Parathyroid adenoma (tissue), 2 donors: Measurements from ENCODE around the gene ERO1B.

Experiments
- H2AFZ ChIP-seq: fragments of 300-600 bp; sonication (generic); one replicate; pipeline ENCODE4 v1.7.0; 2017; ENCODE audit warnings: antibody characterized with exemption, mild to moderate bottlenecking
- H3K27ac ChIP-seq: fragments of 300-600 bp; sonication (generic); one replicate; pipeline ENCODE4 v1.7.0; 2017
- H3K27me3 ChIP-seq: fragments of 300-600 bp; sonication (generic); one replicate; pipeline ENCODE4 v1.7.0; 2017; ENCODE audit warnings: low read length; ENCODE audit not compliant: control insufficient read depth, insufficient read depth
- H3K36me3 ChIP-seq: fragments of 300-600 bp; sonication (generic); one replicate; pipeline ENCODE4 v1.7.0; 2017; ENCODE audit warnings: low read length; ENCODE audit not compliant: control insufficient read depth, insufficient read depth
- H3K4me1 ChIP-seq: fragments of 300-600 bp; sonication (generic); one replicate; pipeline ENCODE4 v1.7.0; 2017; ENCODE audit warnings: control low read depth
- H3K4me2 ChIP-seq: fragments of 300-600 bp; sonication (generic); one replicate; pipeline ENCODE4 v1.7.0; 2017; ENCODE audit warnings: low read length
- H3K4me3 ChIP-seq: fragments of 300-600 bp; sonication (generic); one replicate; pipeline ENCODE4 v1.7.0; 2017; ENCODE audit warnings: low read depth, low read length
- H3K79me2 ChIP-seq: fragments of 300-600 bp; sonication (generic); one replicate; pipeline ENCODE4 v1.7.0; 2017; ENCODE audit warnings: control low read depth
- H3K9ac ChIP-seq: fragments of 300-600 bp; sonication (generic); one replicate; pipeline ENCODE4 v1.7.0; 2017; ENCODE audit warnings: mild to moderate bottlenecking
- H3K9me3 ChIP-seq: fragments of 300-600 bp; sonication (generic); one replicate; pipeline ENCODE4 v1.7.0; 2017; ENCODE audit warnings: low read length; ENCODE audit not compliant: control insufficient read depth
- CTCF ChIP-seq: fragments of 300-600 bp; sonication (generic); IDR thresholded peaks from one replicate; pipeline ENCODE4 v1.7.0; 2017; ENCODE audit warnings: antibody characterized with exemption, mild to moderate bottlenecking
- donor health status: primary hyperparathyroidism.

Gene ERO1B

GRCh38 chr1:236261033-236261432 lies 20.7 kb downstream of the ERO1B start:
- no peak overlapping the region for H3K4me3 ChIP-seq
- H3K79me2 ChIP-seq: peaks cover 3% of the 10 kb centered on the region
- H3K9ac ChIP-seq: no peak overlapping the region
- no peaks in the 10 kb centered on the region for H3K27me3 ChIP-seq
- no peaks in the 10 kb centered on the region for H3K9me3 ChIP-seq
- H3K36me3 ChIP-seq: no peaks in the 10 kb centered on the region
- no peaks in the 10 kb centered on the region for H3K4me1 ChIP-seq
- H3K27ac ChIP-seq: no peak overlapping the region
- TF ChIP-seq CTCF: no peak
- H2AFZ ChIP-seq: no peak overlapping the region
- no peak overlapping the region for H3K4me2 ChIP-seq

GRCh38 chr1:236259043-236259442 lies 22.7 kb downstream of the ERO1B start:
- Histone ChIP-seq H3K79me2 (peaks cover 3% of the 10 kb centered on the region), H3K4me2 (no peak overlapping the region), H3K4me3 (no peak overlapping the region), H3K27ac (no peak overlapping the region), H3K9me3 (no peaks in the 10 kb centered on the region), H3K4me1 (no peaks in the 10 kb centered on the region), H2AFZ (no peak overlapping the region), H3K27me3 (no peaks in the 10 kb centered on the region), H3K9ac (no peak overlapping the region), H3K36me3 (no peaks in the 10 kb centered on the region)
- no peak for TF ChIP-seq CTCF

GRCh38 chr1:236258114-236258622 lies 23.6 kb downstream of the ERO1B start:
- peaks cover 3% of the 10 kb centered on the region for H3K79me2 ChIP-seq
- H3K4me1 ChIP-seq: no peaks in the 10 kb centered on the region
- no peak overlapping the region for H3K9ac ChIP-seq
- H3K4me3 ChIP-seq: no peak overlapping the region
- H3K27ac ChIP-seq: no peak overlapping the region
- TF ChIP-seq CTCF: no peak
- H3K9me3 ChIP-seq: no peaks in the 10 kb centered on the region
- no peak overlapping the region for H2AFZ ChIP-seq
- no peak overlapping the region for H3K4me2 ChIP-seq
- H3K36me3 ChIP-seq: no peaks in the 10 kb centered on the region
- H3K27me3 ChIP-seq: no peaks in the 10 kb centered on the region

GRCh38 chr1:236257216-236257615 lies 24.5 kb downstream of the ERO1B start:
- TF ChIP-seq CTCF: no peak
- Histone ChIP-seq H2AFZ (no peak overlapping the region), H3K4me1 (no peaks in the 10 kb centered on the region), H3K4me2 (no peak overlapping the region), H3K9ac (no peak overlapping the region), H3K9me3 (no peaks in the 10 kb centered on the region), H3K27ac (no peak overlapping the region), H3K27me3 (no peaks in the 10 kb centered on the region), H3K36me3 (no peaks in the 10 kb centered on the region), H3K4me3 (no peak overlapping the region), H3K79me2 (peaks cover 3% of the 10 kb centered on the region)

GRCh38 chr1:236253918-236254637 lies 27.7 kb downstream of the ERO1B start:
- Histone ChIP-seq H2AFZ (no peak overlapping the region), H3K27me3 (no peaks in the 10 kb centered on the region), H3K4me3 (no peak overlapping the region), H3K36me3 (no peaks in the 10 kb centered on the region), H3K9ac (no peak overlapping the region), H3K4me1 (no peaks in the 10 kb centered on the region), H3K9me3 (no peaks in the 10 kb centered on the region), H3K4me2 (no peak overlapping the region), H3K79me2 (peaks cover 3% of the 10 kb centered on the region), H3K27ac (no peak overlapping the region)
- TF ChIP-seq CTCF: no peak
